GM21786 (cell line): ENCODE results near the gene TMCC3.
"Not testable (repeated sequence)": the region's sequence is repeated elsewhere in the genome, so short reads cannot be mapped to it uniquely, and the experiment has no call there.

ENCODE experiments used
- ATAC-seq: cut with Tn5 transposase; IDR thresholded peaks from one replicate; pipeline ENCODE4 v1.9.1; 2021; ENCODE audit not compliant: unreplicated experiment

Gene TMCC3

GRCh38 chr12:94637390-94638113 is 12.8 kb downstream of the TMCC3 start:
- no peak for ATAC-seq

- no peak for ATAC-seq
Observed at GRCh38 chr12:94636462-94637085, 13.8 kb downstream of the TMCC3 start.

- ATAC-seq = no peak
Observed at GRCh38 chr12:94634717-94635116, 15.6 kb downstream of the TMCC3 start.

- ATAC-seq = no peak
Observed at GRCh38 chr12:94633401-94633800, 17.0 kb downstream of the TMCC3 start.

- ATAC-seq = no peak
Observed at GRCh38 chr12:94631058-94631457, 19.3 kb downstream of the TMCC3 start.

GRCh38 chr12:94628819-94629472 is 21.4 kb downstream of the TMCC3 start:
- no peak for ATAC-seq

- ATAC-seq = no peak
Observed at GRCh38 chr12:94628369-94628768, 22.0 kb downstream of the TMCC3 start.

- no peak for ATAC-seq
Observed at GRCh38 chr12:94625531-94625930, 24.8 kb downstream of the TMCC3 start.

GRCh38 chr12:94623161-94623920 is 27.0 kb downstream of the TMCC3 start:
- no peak for ATAC-seq

GRCh38 chr12:94622475-94622874 is 27.9 kb downstream of the TMCC3 start:
- ATAC-seq = no peak

- ATAC-seq = peak; percentile 95
Observed at GRCh38 chr12:94621662-94622359, 28.5 kb downstream of the TMCC3 start.

- no peak for ATAC-seq
Observed at GRCh38 chr12:94620621-94621020, 29.7 kb downstream of the TMCC3 start.

- ATAC-seq = no peak
Observed at GRCh38 chr12:94618995-94619695, 31.2 kb downstream of the TMCC3 start.

- no peak for ATAC-seq
Observed at GRCh38 chr12:94617101-94617500, 33.3 kb downstream of the TMCC3 start.

- ATAC-seq = no peak
Observed at GRCh38 chr12:94616203-94616729, 34.1 kb downstream of the TMCC3 start.

- ATAC-seq = no peak
Observed at GRCh38 chr12:94615260-94616181, 34.8 kb downstream of the TMCC3 start.

GRCh38 chr12:94614288-94614721 is 36.1 kb downstream of the TMCC3 start:
- ATAC-seq = no peak

GRCh38 chr12:94609917-94610443 is 40.4 kb downstream of the TMCC3 start:
- ATAC-seq = no peak

- not testable (repeated sequence) for ATAC-seq
Observed at GRCh38 chr12:94606810-94607209, 43.5 kb downstream of the TMCC3 start.
